GM12891 (cell line): ENCODE measurements around the gene PHLDB3.

ENCODE experiments used
- PAX5 ChIP-seq: IDR thresholded peaks from 2 replicates; pipeline ENCODE4 v1.6.1; 2011; ENCODE audit warnings: low read length, moderate library complexity, mild to moderate bottlenecking; ENCODE audit not compliant: insufficient read depth, severe bottlenecking
- POLR2A ChIP-seq: IDR thresholded peaks from 2 replicates; pipeline ENCODE4 v1.6.1; 2011; ENCODE audit warnings: low read depth, low read length, control low read depth
- POLR2AphosphoS5 ChIP-seq: IDR thresholded peaks from 2 replicates; pipeline ENCODE4 v1.6.1; 2011; ENCODE audit warnings: low read depth, low read length, control low read depth
- POU2F2 ChIP-seq: IDR thresholded peaks from 2 replicates; pipeline ENCODE4 v1.6.1; 2011; ENCODE audit warnings: low read depth, mild to moderate bottlenecking, control low read depth, low read length, moderate library complexity
- SPI1 ChIP-seq: IDR thresholded peaks from 2 replicates; pipeline ENCODE4 v1.6.1; 2011; ENCODE audit warnings: low read depth, low read length, control low read depth
- TAF1 ChIP-seq: IDR thresholded peaks from 2 replicates; pipeline ENCODE4 v1.6.1; 2011; ENCODE audit warnings: low read depth, low read length, control low read depth

GRCh38 chr19:43498233-43498842 lies 6.2 kb downstream of the PHLDB3 start:
- TF ChIP-seq POLR2A (no peak), POLR2AphosphoS5 (no peak), TAF1 (no peak), POU2F2 (no peak), PAX5 (no peak), SPI1 (no peak)
